GM03348 (cell line): ENCODE measurements around the gene ZNF438.
A peak's percentile ranks its signal among the peaks of the same experiment; 100 is the strongest.

Source experiments
- DNase-seq: peaks from one replicate; pipeline ENCODE4 v3.0.0; 2012; ENCODE audit warnings: low spot score

Gene ZNF438

GRCh38 chr10:31014161-31014875 is 17.3 kb downstream of the ZNF438 start:
- DNase-seq, result no peak

- DNase-seq, result no peak
Observed at GRCh38 chr10:31013331-31013730, 18.3 kb downstream of the ZNF438 start.

- DNase-seq, result peak; percentile 10
Observed at GRCh38 chr10:31011665-31012022, 20.0 kb downstream of the ZNF438 start.

- DNase-seq, result no peak
Observed at GRCh38 chr10:31011017-31011664, 20.5 kb downstream of the ZNF438 start.

- DNase-seq, result no peak
Observed at GRCh38 chr10:31010062-31010461, 21.6 kb downstream of the ZNF438 start.

GRCh38 chr10:31005895-31006294 is 25.8 kb downstream of the ZNF438 start:
- DNase-seq, result no peak

GRCh38 chr10:31004611-31005193 is 27.0 kb downstream of the ZNF438 start:
- DNase-seq, result peak; percentile 26

- DNase-seq, result no peak
Observed at GRCh38 chr10:31001740-31002139, 29.9 kb downstream of the ZNF438 start.

- no peak for DNase-seq
Observed at GRCh38 chr10:31000867-31001266, 30.8 kb downstream of the ZNF438 start.

- no peak for DNase-seq
Observed at GRCh38 chr10:31000071-31000782, 31.4 kb downstream of the ZNF438 start.

- no peak for DNase-seq
Observed at GRCh38 chr10:30999070-30999712, 32.5 kb downstream of the ZNF438 start.

- no peak for DNase-seq
Observed at GRCh38 chr10:30997536-30998235, 34.0 kb downstream of the ZNF438 start.

GRCh38 chr10:30996481-30997005 is 35.1 kb downstream of the ZNF438 start:
- peak; percentile 20 for DNase-seq

- no peak for DNase-seq
Observed at GRCh38 chr10:30995081-30995770, 36.4 kb downstream of the ZNF438 start.

GRCh38 chr10:30993155-30993554 is 38.5 kb downstream of the ZNF438 start:
- no peak for DNase-seq

- DNase-seq, result no peak
Observed at GRCh38 chr10:30992681-30993080, 39.0 kb downstream of the ZNF438 start.

GRCh38 chr10:30991647-30992011 is 40.0 kb downstream of the ZNF438 start:
- no peak for DNase-seq

GRCh38 chr10:30990971-30991646 is 40.6 kb downstream of the ZNF438 start:
- DNase-seq, result no peak

- DNase-seq, result no peak
Observed at GRCh38 chr10:30990351-30990750, 41.3 kb downstream of the ZNF438 start.

- DNase-seq, result no peak
Observed at GRCh38 chr10:30988831-30989435, 42.7 kb downstream of the ZNF438 start.
